HepG2 (cell line): ENCODE results near the gene ACSS1. TPM values are rescaled to one million over a fixed set of nuclear protein-coding genes. Genes with fewer than 3 reads are reported as not detected.

ENCODE experiments used
- ATAC-seq: fragments of 200-7000 bp; cut with Tn5 transposase; 3 replicates; pipeline ENCODE4 v1.9.1; 2020; ENCODE audit warnings: mild to moderate bottlenecking, moderate library complexity
- BruUV-seq: library from RNA; stranded (reverse); fragments of 400-500 nt; replicated peaks from 2 replicates; lab custom pipeline; 2021; lab: Mats Ljungman, UMichigan
- CTCF ChIA-PET: fragments of 300-600 bp; formaldehyde crosslinking; extraction: SDS; loops from one replicate; lab custom pipeline; 2021; ENCODE audit warnings: low total read pairs, inconsistent platforms, low intra/inter-chr PET ratio; lab: Yijun Ruan, JAX
- POLR2A ChIA-PET: fragments of 350-600 bp; sonication (Branson Sonifier 250); formaldehyde crosslinking; loops from one replicate; lab custom pipeline; 2020; ENCODE audit warnings: antibody characterized with exemption, inconsistent platforms; lab: Yijun Ruan, JAX
- DNase-seq: peaks from one replicate; pipeline ENCODE4 v3.0.0-alpha.2; 2015; ENCODE audit warnings: low spot score
- FAIRE-seq: peaks from 3 replicates; lab custom pipeline; 2011; peaks lifted over from hg19 to GRCh38; lab: Jason Lieb, UNC
- H2AFZ ChIP-seq: one replicate; pipeline ENCODE4 v1.6.1; 2011; ENCODE audit warnings: low read length, inconsistent platforms
- H3K27ac ChIP-seq: fragments of 300-600 bp; 3 replicates; pipeline ENCODE4 v1.8.0; 2011; ENCODE audit warnings: mixed run types, mild to moderate bottlenecking, mixed read lengths, low read length, inconsistent platforms; ENCODE audit not compliant: insufficient read depth; ENCODE audit errors: extremely low read length
- H3K27me3 ChIP-seq, 2 experiments: fragments of 200-600 bp in 1 of 2; 2 replicates in 1 of 2; 3 replicates in 1 of 2; pipeline versions ENCODE4 v1.6.0 to v1.8.0; 2011; ENCODE audit warnings: low read length in 2 of 2, mild to moderate bottlenecking in 2 of 2, moderate library complexity in 2 of 2, inconsistent platforms in 1 of 2; ENCODE audit not compliant: insufficient read depth in 2 of 2, control insufficient read depth in 1 of 2
- H3K36me3 ChIP-seq, 2 experiments: fragments of 200-600 bp in 1 of 2; replicated peaks in 1 of 2; 2 replicates in 1 of 2; 3 replicates in 1 of 2; pipeline versions ENCODE4 v1.5.1 to v1.8.0; 2011; ENCODE audit warnings: low read length in 2 of 2, inconsistent platforms in 1 of 2; ENCODE audit not compliant: insufficient read depth in 2 of 2, control insufficient read depth in 1 of 2
- H3K4me1 ChIP-seq: 2 replicates; pipeline ENCODE4 v1.5.1; 2012; ENCODE audit warnings: low read length, inconsistent platforms; ENCODE audit not compliant: insufficient read depth
- H3K4me2 ChIP-seq: 2 replicates; pipeline ENCODE4 v1.6.0; 2011; ENCODE audit warnings: low read depth, low read length, inconsistent platforms
- H3K4me3 ChIP-seq, 3 experiments: fragments of 200-600 bp in 1 of 3; sonication (generic), shearing (Covaris generic) in 1 of 3; replicated peaks in 1 of 3; 2 replicates each; pipeline ENCODE4 v1.5.1; 2011 to 2016; ENCODE audit warnings: low read length in 3 of 3, inconsistent platforms in 2 of 3, low read depth in 2 of 3, mild to moderate bottlenecking in 2 of 3, control low read depth in 1 of 3, mixed read lengths in 1 of 3; ENCODE audit not compliant: insufficient read depth in 1 of 3
- H3K79me2 ChIP-seq: one replicate; pipeline ENCODE4 v1.6.1; 2011; ENCODE audit warnings: low read length, inconsistent platforms; ENCODE audit not compliant: insufficient read depth
- H3K9ac ChIP-seq: 2 replicates; pipeline ENCODE4 v1.6.0; 2011; ENCODE audit warnings: mild to moderate bottlenecking, low read depth, low read length, inconsistent platforms; ENCODE audit not compliant: insufficient read depth
- H3K9me3 ChIP-seq: 2 replicates; pipeline ENCODE4 v1.5.1; 2012; ENCODE audit warnings: mild to moderate bottlenecking, low read length
- H4K20me1 ChIP-seq: 2 replicates; pipeline ENCODE4 v1.6.0; 2011; ENCODE audit warnings: inconsistent platforms, mild to moderate bottlenecking, low read length, moderate library complexity; ENCODE audit not compliant: insufficient read depth
- FOSL2 ChIP-seq: sonication (generic); formaldehyde crosslinking; IDR thresholded peaks from 2 replicates; pipeline ENCODE4 v1.4.0; 2020; ENCODE audit warnings: missing genetic modification reagents
- PATZ1 ChIP-seq: sonication (generic); formaldehyde crosslinking; IDR thresholded peaks from 2 replicates; pipeline ENCODE4 v1.4.0; 2020; ENCODE audit warnings: missing genetic modification reagents
- PHF5A ChIP-seq: IDR thresholded peaks from one replicate; pipeline ENCODE4 v1.6.1; 2018; ENCODE audit warnings: low read depth, missing genetic modification reagents; ENCODE audit not compliant: unreplicated experiment
- SMC3 ChIP-seq: IDR thresholded peaks from 2 replicates; pipeline ENCODE4 v1.6.1; 2011; ENCODE audit warnings: low read length, improper control_type of control experiment
- ZNF724P ChIP-seq: sonication (generic); formaldehyde crosslinking; IDR thresholded peaks from 2 replicates; pipeline ENCODE4 v1.8.0; 2022; ENCODE audit warnings: missing genetic modification reagents, borderline replicate concordance
- ZNF770 ChIP-seq: sonication (generic); formaldehyde crosslinking; IDR thresholded peaks from 2 replicates; pipeline ENCODE4 v1.5.0; 2020; ENCODE audit warnings: mild to moderate bottlenecking, missing genetic modification reagents
- ZNF792 ChIP-seq: IDR thresholded peaks from 2 replicates; pipeline ENCODE4 v1.6.1; 2016
- WGBS: methylation state at CpG from one replicate; pipeline ENCODE4 v1.1.6; 2017; ENCODE audit warnings: low lambda C conversion rate; 5-methylcytosine and 5-hydroxymethylcytosine counted together
- in situ Hi-C: cut with HindIII; loops from 2 replicates; pipeline ENCODE4 v1.10.0; 2017; ENCODE audit warnings: low pct_unique_long_range_greater_than_20kb; ENCODE audit not compliant: extremely low pct_ligation_motif_present
- intact Hi-C: fragments of 100-400 bp; cut with micrococcal nuclease; formaldehyde crosslinking; loops from one replicate; pipeline ENCODE4 v1.10.0; 2022; ENCODE audit not compliant: unreplicated experiment
- polyA plus RNA-seq, 8 experiments: library from polyadenylated mRNA; depleted of rRNA in 3 of 8; stranded (reverse) in 7 of 8; unstranded in 1 of 8; fragments of >200 nt; fragmentation: Illumina TruSeq in 4 of 8; extraction: Trizol in 4 of 8; gene quantifications; 2 replicates each; pipeline versions ENCODE4 v1.2.1 to v1.2.3, GENCODE V29; 2011 to 2016; ENCODE audit warnings: low read depth in 4 of 8, missing spikeins in 1 of 8, mixed read lengths in 1 of 8; ENCODE audit not compliant: insufficient read depth in 1 of 8
- total RNA-seq, 5 experiments: library from RNA; depleted of rRNA; stranded (reverse); fragments of >200 nt; fragmentation: Illumina TruSeq; extraction: Trizol; gene quantifications; 2 replicates each; pipeline ENCODE4 v1.2.3, GENCODE V29; 2016; ENCODE audit warnings: low read depth in 1 of 5

The ACSS1 gene
- total and polyA plus RNA-seq, 2 of the 13 experiments (the other 11 are each of a cell fraction or from before 2014, with no cell fraction given) = 15.2 to 41.6 TPM

GRCh38 chr20:25059866-25060465 is 2.0 kb upstream of the ACSS1 start:
- Histone ChIP-seq H4K20me1 (no peaks in the 10 kb centered on the region), H3K9ac (no peak overlapping the region), H2AFZ (no peak overlapping the region), H3K27ac (no peak overlapping the region), H3K4me1 (peaks cover 96% of the 10 kb centered on the region), H3K4me3 (no peak overlapping the region), H3K4me2 (no peak overlapping the region), H3K27me3 (peaks cover 0 to 29% of the 10 kb centered on the region in 2 experiments; a peak in 4 of 5 replicates), H3K79me2 (no peaks in the 10 kb centered on the region), H3K9me3 (no peaks in the 10 kb centered on the region), H3K36me3 (no peaks in the 10 kb centered on the region)
- POLR2A ChIA-PET = interaction anchor here (1.1 to 7.7 kb wide), 3 partner anchors 12 to 188 kb away, joined by 3 to 77 read pairs (median 4); partner anchors contain the start of gene PYGB
- DNase-seq (no peak), ATAC-seq (no peak), FAIRE-seq (no peak)
- intact Hi-C loops (loop anchor here (5.0 kb wide), 1 partner anchor 43 kb away; no protein-coding TSS in a partner anchor), in situ Hi-C loops (loop anchor here (5.0 kb wide), 1 partner anchor 63 kb away; no protein-coding TSS in a partner anchor)
- BruUV-seq = no TSS peak
- 61% methylated on average over 8 of the region's 8 CpGs for WGBS
- peak; percentile 26; the same call in 1 of the 2 replicates for TF ChIP-seq FOSL2
- TF ChIP-seq ZNF792 = no peak
- CTCF ChIA-PET = no interaction called here

- ChIA-PET CTCF (no interaction called here), POLR2A (interaction anchor here (0.6 to 7.7 kb wide), 7 partner anchors 11 to 362 kb away, joined by 3 to 77 read pairs (median 4); partner anchors contain the start of genes APMAP and PYGB)
- intact Hi-C loops = loop anchor here (5.0 kb wide), 1 partner anchor 42 kb away; no protein-coding TSS in a partner anchor
- Histone ChIP-seq H3K27ac (no peak overlapping the region), H2AFZ (no peak overlapping the region), H3K36me3 (no peaks in the 10 kb centered on the region), H3K4me3 (peak overlapping the region in 2 of 3 experiments; percentile 64 to 82; a peak in 2 of 6 replicates)
- TF ChIP-seq ZNF770 (CRISPR knock-in tag) (0 out of 2 replicates have a peak, but pooled peaks have one; percentile 40), ZNF724P (CRISPR knock-in tag) (0 out of 2 replicates have a peak, but pooled peaks have one; percentile 55), PATZ1 (CRISPR knock-in tag) (0 out of 2 replicates have a peak, but pooled peaks have one; percentile 1), PHF5A (no peak), SMC3 (0 out of 2 replicates have a peak, but pooled peaks have one; percentile 6)
- TF ChIP-seq, all 625 proteins: peak for 4
- no peaks in the 10 kb centered on the region for H3K79me2 ChIP-seq
- FAIRE-seq (no peak), DNase-seq (peak; percentile 44), ATAC-seq (peak; percentile 55)
- peaks cover 96% of the 10 kb centered on the region for H3K4me1 ChIP-seq
- 36% methylated on average over 20 of the region's 20 CpGs for WGBS
- in situ Hi-C loops = no loop called here
- TSS peak; percentile 63 for BruUV-seq
- H3K4me2 ChIP-seq = peak overlapping the region; percentile 91
- H4K20me1 ChIP-seq = no peaks in the 10 kb centered on the region; the same call in 1 of the 2 replicates
- peaks cover 0 to 29% of the 10 kb centered on the region in 2 experiments; a peak in 4 of 5 replicates for H3K27me3 ChIP-seq
- no peaks in the 10 kb centered on the region for H3K9me3 ChIP-seq
- H3K9ac ChIP-seq = peak overlapping the region; percentile 67; the same call in 1 of the 2 replicates
These were observed 1.2 kb upstream of the ACSS1 start for GRCh38 chr20:25058847-25059810.
